H1 (cell line): ENCODE results near the gene LSM3. TPM values are rescaled to one million over a fixed set of nuclear protein-coding genes. Genes with fewer than 3 reads are reported as not detected.

Source experiments
- HDAC2 ChIP-seq, 2 experiments: fragments of 300-600 bp in 1 of 2; sonication (generic) in 1 of 2; IDR thresholded peaks; 2 replicates each; pipeline ENCODE4 v1.6.1; 2011 to 2012; ENCODE audit warnings: low read depth in 2 of 2, low read length in 2 of 2, mild to moderate bottlenecking in 2 of 2, moderate library complexity in 2 of 2, borderline replicate concordance in 1 of 2, inconsistent platforms in 1 of 2
- SIRT6 ChIP-seq: IDR thresholded peaks from one replicate; pipeline ENCODE4 v1.7.1; 2012; ENCODE audit warnings: low read length, inconsistent platforms
- polyA plus RNA-seq, 7 experiments: library from polyadenylated mRNA; depleted of rRNA in 3 of 7; stranded (reverse) in 5 of 7; unstranded in 2 of 7; fragments of >200 nt in 5 of 7; fragments of 200-250 nt in 2 of 7; gene quantifications; 1 replicate in 5 of 7; 2 replicates in 1 of 7; 4 replicates in 1 of 7; pipeline versions ENCODE4 v1.2.1 to v1.2.3, GENCODE V29; 2011 to 2013; ENCODE audit warnings: missing spikeins in 2 of 7, mixed read lengths in 2 of 7
- total RNA-seq: library from RNA; stranded (reverse); fragmentation: NEBNext Ultra II Directional; extraction: Animal tissue kit (Norgen Biotek cat#: 25700); gene quantifications from 2 replicates; pipeline ENCODE4 v1.2.1, GENCODE V29; 2021

Gene LSM3
- total and polyA plus RNA-seq, 2 of the 8 experiments (the other 6 are each of a cell fraction or from before 2014, with no cell fraction given): 7.1 to 25.4 TPM

DNA sequence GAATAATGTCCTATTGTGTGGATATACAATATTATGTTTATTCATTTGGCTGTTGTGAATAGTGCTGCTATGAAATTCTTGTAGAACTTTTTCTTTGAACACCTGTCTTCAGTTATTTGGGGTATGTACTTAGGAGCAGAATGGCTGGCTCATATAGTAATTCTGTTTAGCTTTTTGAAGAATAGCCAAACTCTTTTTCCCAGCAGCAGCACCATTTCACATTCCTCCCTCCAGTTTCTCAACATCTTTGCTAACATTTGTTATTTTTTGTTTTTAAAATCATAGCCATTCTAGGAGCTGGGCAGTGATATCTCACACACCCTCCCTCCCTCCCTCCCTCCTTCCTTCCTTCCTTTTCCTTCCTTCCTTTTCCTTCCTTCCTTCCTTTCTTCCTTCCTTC, 39.7 kb downstream of the LSM3 start (continued):
- no peak for TF ChIP-seq HDAC2 (IDR thresholded peaks at IDR 0.05; ENCODE audit: borderline replicate concordance in 1 of 2, low read depth in 2 of 2, low read length in 2 of 2)
- no peak for TF ChIP-seq SIRT6
